OCI-LY3 (cell line): Measurements from ENCODE around the gene MACROD2.

ENCODE experiments used
- CTCF ChIP-seq: fragments of 200-600, 300-600 bp; sonication (generic); IDR thresholded peaks from 2 replicates; pipeline ENCODE4 v1.5.1; 2014; ENCODE audit warnings: antibody characterized with exemption, low read length, low read depth
- EZH2phosphoT487 ChIP-seq: fragments of 200-600 bp; shearing (Covaris generic); IDR thresholded peaks from 2 replicates; pipeline ENCODE4 v1.6.1; 2018; ENCODE audit warnings: antibody characterized with exemption, mixed run types, low read depth

- TF ChIP-seq CTCF (no peak), EZH2phosphoT487 (no peak)
Observed at GRCh38 chr20:15951658-15952057, 1956.3 kb downstream of the MACROD2 start.
